Measurements from ENCODE around the gene EPAS1.

The EPAS1 gene

DNA sequence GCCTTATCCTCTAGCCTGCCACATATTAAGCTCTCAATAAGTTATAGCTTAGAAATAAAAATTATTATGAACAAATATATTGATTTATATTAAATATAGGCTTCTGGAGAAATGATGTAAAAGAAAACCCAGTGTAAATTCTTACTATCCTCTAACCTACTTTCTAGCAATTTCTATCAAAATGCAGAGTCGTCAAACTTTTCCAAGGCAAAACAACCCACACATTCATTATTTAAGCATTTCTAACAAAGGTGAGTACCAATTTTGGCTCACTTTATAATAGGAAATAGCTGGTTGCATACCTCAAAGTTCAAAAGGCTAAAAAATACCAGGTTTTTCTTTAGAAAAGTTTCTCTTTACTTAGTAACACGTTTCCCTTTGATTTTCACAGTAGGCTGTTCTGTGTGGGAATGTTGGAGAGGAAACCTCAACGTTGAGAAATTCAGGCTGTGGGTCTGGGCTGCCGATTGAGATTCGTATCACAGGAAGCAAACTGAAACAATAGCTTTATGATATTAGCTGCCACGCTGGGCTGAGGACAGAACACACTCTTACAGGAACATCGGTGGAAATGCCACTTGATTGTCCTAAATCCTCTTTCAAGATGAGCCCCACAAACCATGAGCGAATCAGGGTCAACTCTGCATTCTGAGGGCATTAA, 53.0 kb downstream of the EPAS1 start:
- Histone ChIP-seq H3K27me3 (ENCODE audit: insufficient read depth, poor library complexity, severe bottlenecking) (no peaks in the 10 kb centered on the region), H3K4me3 (replicated peaks; ENCODE audit: insufficient read depth, low read length) (no peak overlapping the region), H3K27ac (replicated peaks) (no peak overlapping the region)
- no peak for DNase-seq (ENCODE audit: low read depth in 1 of 2, low spot score in 1 of 2)
- TF ChIP-seq, protein P1, sequence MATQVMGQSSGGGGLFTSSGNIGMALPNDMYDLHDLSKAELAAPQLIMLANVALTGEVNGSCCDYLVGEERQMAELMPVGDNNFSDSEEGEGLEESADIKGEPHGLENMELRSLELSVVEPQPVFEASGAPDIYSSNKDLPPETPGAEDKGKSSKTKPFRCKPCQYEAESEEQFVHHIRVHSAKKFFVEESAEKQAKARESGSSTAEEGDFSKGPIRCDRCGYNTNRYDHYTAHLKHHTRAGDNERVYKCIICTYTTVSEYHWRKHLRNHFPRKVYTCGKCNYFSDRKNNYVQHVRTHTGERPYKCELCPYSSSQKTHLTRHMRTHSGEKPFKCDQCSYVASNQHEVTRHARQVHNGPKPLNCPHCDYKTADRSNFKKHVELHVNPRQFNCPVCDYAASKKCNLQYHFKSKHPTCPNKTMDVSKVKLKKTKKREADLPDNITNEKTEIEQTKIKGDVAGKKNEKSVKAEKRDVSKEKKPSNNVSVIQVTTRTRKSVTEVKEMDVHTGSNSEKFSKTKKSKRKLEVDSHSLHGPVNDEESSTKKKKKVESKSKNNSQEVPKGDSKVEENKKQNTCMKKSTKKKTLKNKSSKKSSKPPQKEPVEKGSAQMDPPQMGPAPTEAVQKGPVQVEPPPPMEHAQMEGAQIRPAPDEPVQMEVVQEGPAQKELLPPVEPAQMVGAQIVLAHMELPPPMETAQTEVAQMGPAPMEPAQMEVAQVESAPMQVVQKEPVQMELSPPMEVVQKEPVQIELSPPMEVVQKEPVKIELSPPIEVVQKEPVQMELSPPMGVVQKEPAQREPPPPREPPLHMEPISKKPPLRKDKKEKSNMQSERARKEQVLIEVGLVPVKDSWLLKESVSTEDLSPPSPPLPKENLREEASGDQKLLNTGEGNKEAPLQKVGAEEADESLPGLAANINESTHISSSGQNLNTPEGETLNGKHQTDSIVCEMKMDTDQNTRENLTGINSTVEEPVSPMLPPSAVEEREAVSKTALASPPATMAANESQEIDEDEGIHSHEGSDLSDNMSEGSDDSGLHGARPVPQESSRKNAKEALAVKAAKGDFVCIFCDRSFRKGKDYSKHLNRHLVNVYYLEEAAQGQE (IDR thresholded peaks at IDR 0.05; ENCODE audit: insufficient replicate concordance, low read depth) = no peak
- TF ChIP-seq SPI1 (IDR thresholded peaks at IDR 0.05; ENCODE audit: borderline replicate concordance, low read depth) = no peak

DNA sequence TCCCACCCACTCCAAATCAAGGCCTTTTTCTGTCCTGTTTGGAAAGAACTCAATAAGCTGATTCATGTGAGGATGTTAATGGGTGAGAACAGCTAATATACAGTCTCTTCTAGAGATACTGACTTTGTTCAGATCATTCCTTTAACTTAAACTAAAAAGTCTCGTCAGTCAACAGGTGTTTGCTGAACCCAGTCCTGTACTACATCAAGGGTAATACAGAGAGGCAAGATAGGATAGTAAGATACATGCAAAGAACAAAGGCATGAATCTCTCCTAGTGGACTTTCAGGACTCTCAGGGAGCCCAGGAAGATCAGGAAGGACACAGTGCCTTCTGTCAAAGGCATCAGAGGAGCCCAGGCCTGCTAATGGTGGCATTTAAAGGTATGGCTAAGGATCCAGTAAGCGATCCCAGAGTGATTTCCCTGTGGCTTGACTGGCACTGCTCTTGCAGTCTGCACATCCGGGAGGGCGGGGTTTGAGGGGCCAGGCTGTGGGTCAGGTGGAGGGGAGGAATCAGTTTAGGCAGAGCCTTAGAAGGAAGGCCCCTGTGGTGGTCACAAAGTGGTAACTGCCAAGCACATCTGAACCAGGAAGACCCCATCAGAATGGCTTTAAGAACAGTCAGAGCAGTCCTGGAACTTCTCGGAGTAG, 54.0 kb downstream of the EPAS1 start:
- H3K27me3 ChIP-seq (ENCODE audit: insufficient read depth, poor library complexity, severe bottlenecking) = no peaks in the 10 kb centered on the region
- H3K4me3 ChIP-seq (replicated peaks; ENCODE audit: insufficient read depth, low read length) = no peak overlapping the region
- TF ChIP-seq POLR2AphosphoS5 (IDR thresholded peaks at IDR 0.05; ENCODE audit: low read depth) (no peak), SPI1 (IDR thresholded peaks at IDR 0.05; ENCODE audit: borderline replicate concordance, low read depth) (no peak), GABPA (IDR thresholded peaks at IDR 0.05; ENCODE audit: low read depth) (no peak)
- TF ChIP-seq, protein P2, sequence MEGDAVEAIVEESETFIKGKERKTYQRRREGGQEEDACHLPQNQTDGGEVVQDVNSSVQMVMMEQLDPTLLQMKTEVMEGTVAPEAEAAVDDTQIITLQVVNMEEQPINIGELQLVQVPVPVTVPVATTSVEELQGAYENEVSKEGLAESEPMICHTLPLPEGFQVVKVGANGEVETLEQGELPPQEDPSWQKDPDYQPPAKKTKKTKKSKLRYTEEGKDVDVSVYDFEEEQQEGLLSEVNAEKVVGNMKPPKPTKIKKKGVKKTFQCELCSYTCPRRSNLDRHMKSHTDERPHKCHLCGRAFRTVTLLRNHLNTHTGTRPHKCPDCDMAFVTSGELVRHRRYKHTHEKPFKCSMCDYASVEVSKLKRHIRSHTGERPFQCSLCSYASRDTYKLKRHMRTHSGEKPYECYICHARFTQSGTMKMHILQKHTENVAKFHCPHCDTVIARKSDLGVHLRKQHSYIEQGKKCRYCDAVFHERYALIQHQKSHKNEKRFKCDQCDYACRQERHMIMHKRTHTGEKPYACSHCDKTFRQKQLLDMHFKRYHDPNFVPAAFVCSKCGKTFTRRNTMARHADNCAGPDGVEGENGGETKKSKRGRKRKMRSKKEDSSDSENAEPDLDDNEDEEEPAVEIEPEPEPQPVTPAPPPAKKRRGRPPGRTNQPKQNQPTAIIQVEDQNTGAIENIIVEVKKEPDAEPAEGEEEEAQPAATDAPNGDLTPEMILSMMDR (IDR thresholded peaks at IDR 0.05; ENCODE audit: insufficient read depth, low read length) = no peak
- TF ChIP-seq, protein P1 (IDR thresholded peaks at IDR 0.05; ENCODE audit: insufficient replicate concordance, low read depth) = no peak
- DNase-seq (ENCODE audit: low read depth in 1 of 2, low spot score in 1 of 2) = no peak
- H3K27ac ChIP-seq (replicated peaks) = no peak overlapping the region

DNA sequence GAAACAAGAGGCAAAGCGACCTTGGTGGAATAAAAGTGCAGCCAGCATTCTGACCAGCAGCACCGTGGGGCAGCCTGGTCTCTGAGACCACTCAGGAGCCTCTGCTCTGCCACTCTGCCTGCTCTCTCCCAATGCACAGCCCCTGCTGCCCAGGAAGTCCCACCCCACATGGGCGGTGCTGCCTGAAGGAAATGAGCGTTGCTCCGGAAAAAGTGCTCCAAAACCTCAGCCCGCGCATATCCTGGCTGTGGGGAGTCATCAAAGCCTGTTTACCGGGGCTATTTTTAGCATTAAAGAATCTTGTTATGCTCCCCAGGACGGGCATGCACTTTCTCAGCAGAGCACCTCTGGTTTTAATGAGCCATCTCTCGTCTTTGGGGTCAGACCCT, 54.5 kb downstream of the EPAS1 start:
- TF ChIP-seq POLR2AphosphoS5 (IDR thresholded peaks at IDR 0.05; ENCODE audit: low read depth) = no peak
- no peak for TF ChIP-seq SPI1 (IDR thresholded peaks at IDR 0.05; ENCODE audit: borderline replicate concordance, low read depth)
- TF ChIP-seq, protein P2 (IDR thresholded peaks at IDR 0.05; ENCODE audit: insufficient read depth, low read length) = no peak
- no peak for TF ChIP-seq GABPA (IDR thresholded peaks at IDR 0.05; ENCODE audit: low read depth)
- TF ChIP-seq, protein P1 (IDR thresholded peaks at IDR 0.05; ENCODE audit: insufficient replicate concordance, low read depth) = no peak
- no peak overlapping the region for H3K27ac ChIP-seq (replicated peaks)
- DNase-seq (ENCODE audit: low read depth in 1 of 2, low spot score in 1 of 2) = no peak
- no peaks in the 10 kb centered on the region for H3K27me3 ChIP-seq (ENCODE audit: insufficient read depth, poor library complexity, severe bottlenecking)
- no peak overlapping the region for H3K4me3 ChIP-seq (replicated peaks; ENCODE audit: insufficient read depth, low read length)

Data from HL-60 (cell line).